COLO668 (cell line): ENCODE results near the gene FAF2.
"Not testable (repeated sequence)": the region's sequence is repeated elsewhere in the genome, so short reads cannot be mapped to it uniquely, and the experiment has no call there.

Experiments
- DNase-seq: peaks from one replicate; lab custom pipeline; 2025; ENCODE audit not compliant: unreplicated experiment; lab: John Stamatoyannopoulos, UW

The FAF2 gene

GRCh38 chr5:176454724-176455394 is 6.7 kb downstream of the FAF2 start:
- no peak for DNase-seq

- DNase-seq: no peak
Measured at GRCh38 chr5:176458904-176459561, 10.8 kb downstream of the FAF2 start.

GRCh38 chr5:176461349-176461748 is 13.2 kb downstream of the FAF2 start:
- DNase-seq: no peak

GRCh38 chr5:176463113-176463764 is 15.1 kb downstream of the FAF2 start:
- no peak for DNase-seq

- no peak for DNase-seq
Measured at GRCh38 chr5:176466245-176466871, 18.2 kb downstream of the FAF2 start.

DNA sequence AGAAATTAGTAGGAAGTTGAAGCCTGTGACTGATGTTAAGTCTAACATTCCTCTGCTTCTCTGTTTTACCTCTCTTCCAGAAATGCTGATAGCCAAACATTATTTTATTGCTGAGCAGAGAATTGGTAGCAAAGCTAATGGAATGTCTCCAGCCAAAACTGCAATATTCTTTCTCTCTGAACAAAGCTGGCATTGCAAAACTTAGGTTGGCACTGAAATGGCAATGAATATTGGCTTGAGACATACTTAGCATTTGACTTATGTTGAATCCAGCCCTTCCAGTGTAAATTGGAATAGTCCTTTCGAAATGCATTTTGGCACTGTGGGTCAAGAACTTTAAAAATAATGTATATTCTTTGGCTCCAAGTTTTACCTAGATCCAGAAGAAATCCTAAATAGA is 21.1 kb downstream of the FAF2 start:
- no peak for DNase-seq

DNA sequence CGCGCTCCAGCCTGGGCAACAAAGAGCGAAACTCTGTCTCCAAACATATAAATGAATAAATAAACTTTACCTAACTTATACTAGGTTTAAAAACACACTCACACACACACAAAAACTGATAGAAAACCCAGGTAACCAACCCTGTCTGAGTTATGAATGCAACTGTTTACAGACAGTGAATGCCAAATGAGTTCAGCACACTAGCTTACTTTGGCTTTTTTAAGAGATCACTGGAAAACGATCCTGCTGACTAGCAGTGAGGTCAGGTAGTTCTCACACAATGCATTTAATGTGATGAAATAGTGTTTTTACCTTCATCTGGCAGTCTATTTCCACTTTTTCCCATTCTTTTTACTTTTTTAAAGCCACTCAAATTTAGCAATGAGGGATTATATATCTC is 22.4 kb downstream of the FAF2 start:
- no peak for DNase-seq

- DNase-seq: no peak
Measured at GRCh38 chr5:176471098-176471497, 22.9 kb downstream of the FAF2 start.

GRCh38 chr5:176473335-176474006 is 25.3 kb downstream of the FAF2 start:
- DNase-seq: no peak

- no peak for DNase-seq
Measured at GRCh38 chr5:176474476-176474875, 26.3 kb downstream of the FAF2 start.

GRCh38 chr5:176481711-176482110 is 33.5 kb downstream of the FAF2 start:
- no peak for DNase-seq

DNA sequence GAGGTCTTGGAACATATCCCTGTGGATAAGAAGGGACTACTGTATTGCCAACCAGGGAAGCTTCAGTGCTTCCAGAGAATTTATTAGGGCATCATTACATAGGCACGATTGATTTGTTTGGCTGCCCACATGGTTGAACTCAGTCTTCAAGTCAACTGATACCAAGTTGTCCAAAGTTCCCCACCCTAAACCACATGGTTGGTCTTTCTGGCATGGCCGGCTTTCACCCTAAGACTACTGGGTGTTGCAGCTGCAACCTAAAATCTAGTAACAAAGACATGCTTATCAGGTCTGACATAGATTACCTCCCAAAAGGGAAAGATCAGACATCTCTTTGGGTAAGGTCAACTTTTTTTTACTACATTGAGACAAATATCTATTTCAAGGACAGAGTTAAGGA is 37.0 kb downstream of the FAF2 start:
- DNase-seq: no peak

GRCh38 chr5:176486189-176486757 is 38.1 kb downstream of the FAF2 start:
- DNase-seq: no peak

DNA sequence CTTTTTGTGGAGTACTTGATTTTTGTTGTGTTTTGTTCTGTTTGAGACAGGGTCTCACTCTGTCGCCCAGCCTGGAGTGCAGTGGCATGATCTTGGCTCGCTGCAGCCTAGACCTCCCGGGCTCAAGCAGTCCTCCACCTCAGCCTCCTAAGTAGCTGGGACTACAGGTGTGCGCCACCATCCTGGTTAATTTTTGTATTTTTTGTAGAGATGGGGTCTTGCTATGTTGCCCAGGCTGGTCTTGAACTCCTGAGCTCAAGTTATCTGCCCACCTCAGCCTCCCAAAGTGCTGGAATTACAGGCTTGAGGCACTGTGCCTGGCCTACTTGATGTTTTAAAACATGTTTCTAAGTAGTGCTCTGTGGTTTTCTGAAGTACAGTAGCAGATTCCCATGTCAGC is 39.0 kb downstream of the FAF2 start:
- DNase-seq: not testable (repeated sequence)

DNA sequence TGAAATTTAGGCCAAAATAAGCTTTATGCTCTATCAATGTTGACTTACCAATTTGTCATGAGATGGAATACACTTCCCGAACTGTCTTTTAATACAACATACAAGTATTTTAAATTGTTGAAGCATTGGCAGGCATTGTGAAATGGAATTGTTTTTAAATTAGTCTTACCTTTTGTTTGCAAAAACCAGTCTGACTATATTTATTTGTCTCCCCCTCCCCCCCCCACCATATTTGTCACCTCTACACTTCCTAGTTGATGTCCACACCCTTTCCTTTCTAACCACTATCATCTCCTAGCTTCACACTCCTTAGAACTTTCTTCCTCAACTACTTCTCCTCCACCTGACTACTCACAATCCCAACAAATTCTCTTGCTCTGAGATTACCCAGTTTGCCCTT is 40.9 kb downstream of the FAF2 start:
- DNase-seq: no peak

DNA sequence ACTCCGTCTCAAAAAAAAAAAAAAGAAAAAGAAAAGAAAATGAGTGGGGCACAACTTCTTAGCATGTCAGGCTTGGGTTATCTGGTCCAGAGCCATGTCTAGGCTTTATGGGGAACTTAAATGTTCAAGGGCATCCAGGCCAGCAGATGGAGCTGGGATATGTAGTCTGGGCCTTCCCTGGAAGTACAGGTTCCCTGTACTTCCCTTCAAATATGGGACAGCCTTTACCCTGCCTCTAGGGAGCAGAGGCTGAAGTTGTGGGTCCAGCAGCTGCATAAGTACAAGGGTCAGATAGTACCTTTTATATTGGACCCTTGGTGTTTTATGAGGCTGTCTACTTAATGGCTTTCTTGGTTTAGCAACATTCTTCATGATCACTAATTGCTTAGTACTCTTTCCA is 42.1 kb downstream of the FAF2 start:
- DNase-seq: no peak

- DNase-seq: no peak
Measured at GRCh38 chr5:176491101-176491502, 42.9 kb downstream of the FAF2 start.

- no peak for DNase-seq
Measured at GRCh38 chr5:176491901-176492300, 43.7 kb downstream of the FAF2 start.

- no peak for DNase-seq
Measured at GRCh38 chr5:176492431-176492830, 44.2 kb downstream of the FAF2 start.

GRCh38 chr5:176497852-176498251 is 49.7 kb downstream of the FAF2 start:
- DNase-seq: no peak

DNA sequence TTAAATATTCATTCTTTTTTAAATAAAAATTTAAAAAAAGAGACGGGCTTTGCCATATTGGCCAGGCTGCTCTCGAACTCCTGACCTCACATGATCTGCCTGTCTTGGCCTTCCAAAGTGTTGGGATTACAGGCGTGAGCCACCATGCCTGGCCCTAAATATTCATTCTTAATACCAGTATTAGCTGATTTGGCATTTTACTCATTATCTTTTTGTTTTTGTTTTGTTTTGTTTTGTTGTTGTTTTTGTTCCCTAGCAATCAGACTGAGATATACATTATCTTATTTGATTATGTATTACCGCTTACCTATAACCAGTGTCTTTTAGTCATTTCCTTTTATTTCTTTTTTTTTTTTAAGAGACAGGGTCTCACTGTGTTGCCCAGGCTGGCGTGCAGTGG is 51.1 kb downstream of the FAF2 start:
- no peak for DNase-seq
